Spleen (tissue), 7 donors: ENCODE data around the gene GYG1.

ENCODE experiments used
- CTCF ChIP-seq, 11 experiments: fragments of 200-600 bp in 7 of 11; fragments of 450-650 bp in 4 of 11; sonication (generic) in 4 of 11; IDR thresholded peaks in 8 of 11; conservative IDR thresholded peaks in 3 of 11; 1 replicate in 7 of 11; 2 replicates in 4 of 11; pipeline versions ENCODE4 v1.4.0 to v1.8.0; 2016 to 2021; ENCODE audit warnings: antibody characterized with exemption in 11 of 11, inconsistent platforms in 4 of 11, mild to moderate bottlenecking in 1 of 11
- POLR2AphosphoS5 ChIP-seq, 3 donors: sonication (generic); formaldehyde crosslinking; IDR thresholded peaks; one replicate each; pipeline ENCODE4 v1.5.1; 2017; ENCODE audit warnings: antibody characterized with exemption in 3 of 3
- donor health status: DM: no; HTN: no; CAD: no; lungs with moderate emphysema.
- donor health status: DM: no; HTN: no; CAD: no.
- donor health status: DM: no; HTN: no; CAD: no.

GRCh38 chr3:149021830-149022229 is 30.5 kb downstream of the GYG1 start:
- TF ChIP-seq CTCF (IDR thresholded peaks at IDR 0.05 in 8 of 11, conservative IDR thresholded peaks at IDR 0.05 in 3 of 11): no peak
- TF ChIP-seq POLR2AphosphoS5 (IDR thresholded peaks at IDR 0.05): no peak
